Measurements from ENCODE around the gene PGM5.
"Not testable (repeated sequence)": the region's sequence is repeated elsewhere in the genome, so short reads cannot be mapped to it uniquely, and the experiment has no call there.

GRCh38 chr9:68390737-68391136, 34.3 kb downstream of the PGM5 start:
- TF ChIP-seq CTCF, POLR2A (IDR thresholded peaks at IDR 0.05): not testable (repeated sequence)
